Neural cell (in vitro differentiated cells): ENCODE measurements around the gene COASY. TPM values are rescaled to one million over a fixed set of nuclear protein-coding genes. Genes with fewer than 3 reads are reported as not detected.

Experiments used
- H2AFZ ChIP-seq: fragments of 200-600, 300-800 bp; sonication (generic), shearing (Covaris generic); 2 replicates; pipeline ENCODE4 v1.6.0; 2014; ENCODE audit warnings: low read depth, mild to moderate bottlenecking, antibody characterized with exemption, low read length, moderate library complexity
- H3F3A ChIP-seq: fragments of 200-600 bp; shearing (Covaris generic); 2 replicates; pipeline ENCODE4 v1.6.1; 2016; ENCODE audit warnings: mild to moderate bottlenecking, moderate library complexity, mixed read lengths, antibody characterized with exemption, low read length; ENCODE audit not compliant: insufficient read depth, poor library complexity, severe bottlenecking
- H3K27ac ChIP-seq: fragments of 200-600, 300-800 bp; sonication (generic), shearing (Covaris generic); 2 replicates; pipeline ENCODE4 v1.5.1; 2014; ENCODE audit warnings: mild to moderate bottlenecking, low read length, moderate library complexity
- H3K27me3 ChIP-seq: fragments of 300-800, 200-600 bp; sonication (generic), shearing (Covaris generic); 2 replicates; pipeline ENCODE4 v1.6.0; 2014; ENCODE audit warnings: mild to moderate bottlenecking, low read depth, low read length, moderate library complexity; ENCODE audit not compliant: insufficient read depth
- H3K36me3 ChIP-seq: fragments of 300-800, 200-600 bp; sonication (generic), shearing (Covaris generic); 2 replicates; pipeline ENCODE4 v1.5.1; 2014; ENCODE audit warnings: mild to moderate bottlenecking, antibody characterized with exemption, low read length, moderate library complexity; ENCODE audit not compliant: insufficient read depth
- H3K4me2 ChIP-seq: fragments of 300-800, 200-600 bp; sonication (generic), shearing (Covaris generic); 2 replicates; pipeline ENCODE4 v1.6.0; 2014; ENCODE audit warnings: mild to moderate bottlenecking, low read length
- H3K4me3 ChIP-seq: fragments of 300-800, 200-600 bp; sonication (generic), shearing (Covaris generic); 2 replicates; pipeline ENCODE4 v1.5.1; 2014; ENCODE audit warnings: mild to moderate bottlenecking, low read length, moderate library complexity
- H3K79me2 ChIP-seq: fragments of 200-600 bp; shearing (Covaris generic); replicated peaks from 2 replicates; pipeline ENCODE4 v1.6.0; 2014; ENCODE audit warnings: mild to moderate bottlenecking, low read length, moderate library complexity; ENCODE audit not compliant: insufficient read depth
- H3K9ac ChIP-seq: fragments of 300-800, 200-600 bp; sonication (generic), shearing (Covaris generic); 2 replicates; pipeline ENCODE4 v1.6.1; 2016; ENCODE audit warnings: mild to moderate bottlenecking, low read length, mixed read lengths
- H3K9me2 ChIP-seq: fragments of 200-600 bp; shearing (Covaris generic); 2 replicates; pipeline ENCODE4 v1.6.1; 2016; ENCODE audit warnings: mild to moderate bottlenecking, low read length, mixed read lengths; ENCODE audit not compliant: insufficient read depth
- H3K9me3 ChIP-seq: fragments of 200-600, 300-800 bp; sonication (generic), shearing (Covaris generic); 2 replicates; pipeline ENCODE4 v1.6.1; 2016; ENCODE audit warnings: mild to moderate bottlenecking, mixed run types, low read length, moderate library complexity, mixed read lengths
- H4K20me1 ChIP-seq: fragments of 200-600 bp; shearing (Covaris generic); 2 replicates; pipeline ENCODE4 v1.6.1; 2016; ENCODE audit warnings: mild to moderate bottlenecking, mixed run types; ENCODE audit not compliant: insufficient read depth
- CTCF ChIP-seq: fragments of 450-650 bp; IDR thresholded peaks from 2 replicates; pipeline ENCODE4 v1.5.1; 2014; ENCODE audit warnings: antibody characterized with exemption, mild to moderate bottlenecking, moderate library complexity; ENCODE audit not compliant: poor library complexity, severe bottlenecking
- EP300 ChIP-seq: fragments of 450-650 bp; conservative IDR thresholded peaks from 2 replicates; pipeline ENCODE4 v1.6.1; 2014; ENCODE audit warnings: antibody characterized with exemption, mild to moderate bottlenecking, moderate library complexity; ENCODE audit not compliant: poor library complexity, severe bottlenecking
- EZH2 ChIP-seq: fragments of 200-600, 300-800 bp; shearing (Covaris generic), sonication (generic); IDR thresholded peaks from 2 replicates; pipeline ENCODE4 v1.6.1; 2014; ENCODE audit warnings: antibody characterized with exemption, low read length, borderline replicate concordance, mild to moderate bottlenecking; ENCODE audit not compliant: insufficient read depth, poor library complexity, severe bottlenecking
- RAD21 ChIP-seq: fragments of 450-650 bp; conservative IDR thresholded peaks from 2 replicates; pipeline ENCODE4 v1.6.1; 2014; ENCODE audit warnings: antibody characterized with exemption, mild to moderate bottlenecking, moderate library complexity
- SMC3 ChIP-seq: fragments of 450-650 bp; conservative IDR thresholded peaks from 2 replicates; pipeline ENCODE4 v1.6.1; 2014; ENCODE audit warnings: antibody characterized with exemption, mild to moderate bottlenecking, moderate library complexity; ENCODE audit not compliant: poor library complexity
- polyA plus RNA-seq: library from polyadenylated mRNA; depleted of rRNA; stranded (reverse); fragments of >200 nt; gene quantifications from 2 replicates; pipeline ENCODE4 v1.2.3, GENCODE V29; 2014
- TF ChIP-seq, protein P1 (sequence below): IDR thresholded peaks from 2 replicates; pipeline ENCODE4 v1.6.1; 2012; ENCODE audit warnings: borderline replicate concordance

Gene COASY
- polyA plus RNA-seq, 1 donor from 2014 or later: 8.2 TPM

DNA sequence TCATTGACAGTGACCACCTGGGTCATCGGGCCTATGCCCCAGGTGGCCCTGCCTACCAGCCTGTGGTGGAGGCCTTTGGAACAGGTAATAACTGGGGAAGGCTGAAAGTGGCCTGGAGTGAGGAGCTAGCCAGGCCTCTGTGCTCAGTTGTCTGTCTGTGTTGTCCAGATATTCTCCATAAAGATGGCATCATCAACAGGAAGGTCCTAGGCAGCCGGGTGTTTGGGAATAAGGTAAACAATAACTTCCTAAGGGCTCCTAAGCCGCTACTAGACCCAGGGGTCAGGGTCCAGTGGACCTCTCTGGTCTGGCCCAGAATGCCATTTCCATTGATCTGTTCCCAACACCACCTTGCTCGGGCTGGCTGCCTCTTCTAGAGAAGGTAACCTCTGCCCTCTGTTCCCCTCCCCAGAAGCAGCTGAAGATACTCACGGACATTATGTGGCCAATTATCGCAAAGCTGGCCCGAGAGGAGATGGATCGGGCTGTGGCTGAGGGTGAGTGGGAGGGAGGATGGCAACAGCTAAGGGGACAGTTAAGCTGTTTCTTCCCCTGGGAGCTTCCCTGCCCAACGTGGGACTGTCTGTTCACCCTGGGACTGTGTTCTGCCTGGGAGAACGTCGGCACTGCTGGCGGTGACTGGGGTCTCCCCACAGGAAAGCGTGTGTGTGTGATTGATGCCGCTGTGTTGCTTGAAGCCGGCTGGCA is 3.0 kb downstream of the COASY start:
- Histone ChIP-seq H3K36me3 (no peaks in the 10 kb centered on the region), H3K4me3 (no peak overlapping the region), H3K79me2 (peaks cover 16% of the 10 kb centered on the region)

GRCh38 chr17:42565523-42566214 is 3.7 kb downstream of the COASY start:
- Histone ChIP-seq H3F3A (no peaks in the 10 kb centered on the region), H3K27me3 (no peaks in the 10 kb centered on the region), H3K9me2 (no peaks in the 10 kb centered on the region), H3K27ac (no peak overlapping the region), H3K9me3 (no peaks in the 10 kb centered on the region), H3K79me2 (peaks cover 16% of the 10 kb centered on the region), H2AFZ (no peak overlapping the region), H4K20me1 (no peaks in the 10 kb centered on the region), H3K9ac (no peak overlapping the region), H3K4me2 (no peak overlapping the region), H3K4me3 (no peak overlapping the region), H3K36me3 (no peaks in the 10 kb centered on the region)
- no peak for TF ChIP-seq EZH2

More for the DNA sequence above, 3.0 kb downstream of the COASY start:
- Histone ChIP-seq H3K9ac (no peak overlapping the region), H4K20me1 (no peaks in the 10 kb centered on the region), H3K4me2 (no peak overlapping the region), H3K27ac (no peak overlapping the region), H2AFZ (no peak overlapping the region), H3K27me3 (no peaks in the 10 kb centered on the region), H3F3A (no peaks in the 10 kb centered on the region), H3K9me3 (no peaks in the 10 kb centered on the region), H3K9me2 (no peaks in the 10 kb centered on the region)
- TF ChIP-seq, protein P1, sequence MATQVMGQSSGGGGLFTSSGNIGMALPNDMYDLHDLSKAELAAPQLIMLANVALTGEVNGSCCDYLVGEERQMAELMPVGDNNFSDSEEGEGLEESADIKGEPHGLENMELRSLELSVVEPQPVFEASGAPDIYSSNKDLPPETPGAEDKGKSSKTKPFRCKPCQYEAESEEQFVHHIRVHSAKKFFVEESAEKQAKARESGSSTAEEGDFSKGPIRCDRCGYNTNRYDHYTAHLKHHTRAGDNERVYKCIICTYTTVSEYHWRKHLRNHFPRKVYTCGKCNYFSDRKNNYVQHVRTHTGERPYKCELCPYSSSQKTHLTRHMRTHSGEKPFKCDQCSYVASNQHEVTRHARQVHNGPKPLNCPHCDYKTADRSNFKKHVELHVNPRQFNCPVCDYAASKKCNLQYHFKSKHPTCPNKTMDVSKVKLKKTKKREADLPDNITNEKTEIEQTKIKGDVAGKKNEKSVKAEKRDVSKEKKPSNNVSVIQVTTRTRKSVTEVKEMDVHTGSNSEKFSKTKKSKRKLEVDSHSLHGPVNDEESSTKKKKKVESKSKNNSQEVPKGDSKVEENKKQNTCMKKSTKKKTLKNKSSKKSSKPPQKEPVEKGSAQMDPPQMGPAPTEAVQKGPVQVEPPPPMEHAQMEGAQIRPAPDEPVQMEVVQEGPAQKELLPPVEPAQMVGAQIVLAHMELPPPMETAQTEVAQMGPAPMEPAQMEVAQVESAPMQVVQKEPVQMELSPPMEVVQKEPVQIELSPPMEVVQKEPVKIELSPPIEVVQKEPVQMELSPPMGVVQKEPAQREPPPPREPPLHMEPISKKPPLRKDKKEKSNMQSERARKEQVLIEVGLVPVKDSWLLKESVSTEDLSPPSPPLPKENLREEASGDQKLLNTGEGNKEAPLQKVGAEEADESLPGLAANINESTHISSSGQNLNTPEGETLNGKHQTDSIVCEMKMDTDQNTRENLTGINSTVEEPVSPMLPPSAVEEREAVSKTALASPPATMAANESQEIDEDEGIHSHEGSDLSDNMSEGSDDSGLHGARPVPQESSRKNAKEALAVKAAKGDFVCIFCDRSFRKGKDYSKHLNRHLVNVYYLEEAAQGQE: no peak
- TF ChIP-seq EP300 (no peak), RAD21 (no peak), EZH2 (no peak), CTCF (no peak), SMC3 (no peak)
